Caco-2 (cell line): ENCODE measurements around the gene RRBP1. TPM values are rescaled to one million over a fixed set of nuclear protein-coding genes. Genes with fewer than 3 reads are reported as not detected.

Experiments used
- BruUV-seq: library from RNA; stranded (reverse); fragments of 400-500 nt; replicated peaks from 2 replicates; lab custom pipeline; 2021; lab: Mats Ljungman, UMichigan
- CTCF ChIA-PET: fragments of 300-600 bp; sonication (Branson Sonifier 250); formaldehyde crosslinking; loops from one replicate; lab custom pipeline; 2022; ENCODE audit warnings: antibody characterized with exemption; lab: Charles Lee
- POLR2A ChIA-PET: fragments of 300-600 bp; sonication (Branson Sonifier 250); formaldehyde crosslinking; loops from one replicate; lab custom pipeline; 2022; ENCODE audit warnings: antibody characterized with exemption; lab: Charles Lee
- DNase-seq, 2 experiments: peaks; one replicate each; pipeline versions ENCODE4 v3.0.0 to v3.0.0-alpha.2; 2020 to 2022
- H3K27me3 ChIP-seq: replicated peaks from 2 replicates; pipeline ENCODE4 v1.6.0; 2011; ENCODE audit warnings: low read length; ENCODE audit not compliant: control insufficient read depth, insufficient read depth
- H3K36me3 ChIP-seq: 2 replicates; pipeline ENCODE4 v1.5.1; 2011; ENCODE audit warnings: low read length; ENCODE audit not compliant: control insufficient read depth, insufficient read depth
- H3K4me1 ChIP-seq: fragments of 250-450 bp; sonication (Bioruptor Pico); 2 replicates; pipeline ENCODE4 v1.5.1; 2020; ENCODE audit warnings: mild to moderate bottlenecking
- H3K4me3 ChIP-seq: 2 replicates; pipeline ENCODE4 v1.5.1; 2011; ENCODE audit warnings: low read depth, mild to moderate bottlenecking, control low read depth, low read length
- H3K9me3 ChIP-seq: fragments of 250-450 bp; sonication (Bioruptor Pico); 2 replicates; pipeline ENCODE4 v1.5.1; 2020; ENCODE audit warnings: mild to moderate bottlenecking, moderate library complexity
- H3K27ac Mint-ChIP-seq: one replicate; pipeline ENCODE4 v1.8.0; 2022; ENCODE audit warnings: mixed read lengths; ENCODE audit not compliant: unreplicated experiment
- H3K27me3 Mint-ChIP-seq: one replicate; pipeline ENCODE4 v1.8.0; 2022; ENCODE audit warnings: mixed read lengths; ENCODE audit not compliant: insufficient read depth, unreplicated experiment
- H3K36me3 Mint-ChIP-seq: one replicate; pipeline ENCODE4 v1.8.0; 2022; ENCODE audit warnings: mild to moderate bottlenecking, mixed read lengths; ENCODE audit not compliant: insufficient read depth, unreplicated experiment
- H3K4me1 Mint-ChIP-seq: one replicate; pipeline ENCODE4 v1.8.0; 2022; ENCODE audit warnings: low read depth, mixed read lengths; ENCODE audit not compliant: unreplicated experiment
- H3K4me3 Mint-ChIP-seq: one replicate; pipeline ENCODE4 v1.8.0; 2022; ENCODE audit warnings: mild to moderate bottlenecking, moderate library complexity, mixed read lengths; ENCODE audit not compliant: unreplicated experiment
- H3K9me3 Mint-ChIP-seq: one replicate; pipeline ENCODE4 v1.8.0; 2022; ENCODE audit warnings: mixed read lengths; ENCODE audit not compliant: unreplicated experiment
- intact Hi-C: fragments of 100-400 bp; cut with micrococcal nuclease; formaldehyde crosslinking; loops from one replicate; pipeline ENCODE4 v1.10.0; 2022; ENCODE audit not compliant: unreplicated experiment
- total RNA-seq: library from RNA; stranded (reverse); gene quantifications from 2 replicates; pipeline ENCODE4 v1.2.3, GENCODE V29; 2022
- TF ChIP-seq, protein P1 (sequence below), 2 experiments: fragments of 200-600 bp in 1 of 2; IDR thresholded peaks; 1 replicate in 1 of 2; 2 replicates in 1 of 2; pipeline versions ENCODE4 v1.5.1 to v1.8.0; 2011 to 2022; ENCODE audit warnings: antibody characterized with exemption in 1 of 2, control low read depth in 1 of 2, inconsistent platforms in 1 of 2, low read depth in 1 of 2, low read length in 1 of 2, mild to moderate bottlenecking in 1 of 2, moderate library complexity in 1 of 2; ENCODE audit not compliant: insufficient read depth in 1 of 2, severe bottlenecking in 1 of 2, unreplicated experiment in 1 of 2

Gene RRBP1
- total RNA-seq, 1 experiment from 2014 or later = 758 TPM

DNA sequence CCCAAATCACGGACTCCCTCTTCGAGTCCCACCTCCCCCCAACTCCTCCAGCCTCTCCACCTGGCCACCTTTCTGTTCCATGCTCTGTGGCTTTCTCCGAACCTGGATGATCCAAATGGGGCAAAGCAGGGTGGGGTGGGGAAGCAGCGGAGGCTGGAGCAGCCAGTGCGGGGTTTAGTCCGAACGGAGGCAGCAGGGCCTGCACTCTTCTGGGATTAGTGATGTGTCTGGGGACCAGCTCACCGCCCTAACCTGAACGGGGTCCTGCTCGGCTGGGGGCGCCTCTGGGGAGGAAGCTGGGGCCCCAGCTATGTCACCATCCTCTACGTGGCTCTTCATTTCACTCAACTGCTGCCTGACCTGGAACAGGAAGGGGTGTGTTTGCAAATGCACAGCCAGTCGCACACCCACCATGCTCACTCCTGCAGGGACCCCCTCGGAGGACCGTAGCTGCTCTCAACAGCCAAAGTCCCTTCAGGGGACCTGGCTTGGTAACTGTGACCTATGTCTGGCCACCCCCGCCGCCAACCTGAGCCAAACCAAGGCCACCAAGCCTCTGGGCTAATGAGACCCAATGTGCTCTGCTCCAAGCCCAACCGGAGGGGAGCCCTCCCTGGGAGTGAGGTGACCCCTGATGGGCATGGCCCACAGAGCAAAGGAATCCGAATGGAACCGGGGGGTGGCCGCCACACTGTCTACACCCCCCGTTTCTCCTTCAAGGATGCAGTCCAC, 65.4 kb downstream of the RRBP1 start:
- CTCF ChIA-PET = no interaction called here
- Mint-ChIP-seq H3K4me3 (peak overlapping the region; percentile 22), H3K4me1 (peaks cover 5% of the 10 kb centered on the region), H3K9me3 (no peaks in the 10 kb centered on the region), H3K36me3 (peaks cover 100% of the 10 kb centered on the region), H3K27me3 (no peaks in the 10 kb centered on the region), H3K27ac (peak overlapping the region; percentile 32)
- Histone ChIP-seq H3K27me3 (no peaks in the 10 kb centered on the region), H3K4me3 (no peak overlapping the region), H3K9me3 (no peaks in the 10 kb centered on the region), H3K4me1 (0 out of 2 replicates have a peak, but pooled peaks cover 6% of the 10 kb centered on the region), H3K36me3 (peaks cover 31% of the 10 kb centered on the region)
- TF ChIP-seq, protein P1, sequence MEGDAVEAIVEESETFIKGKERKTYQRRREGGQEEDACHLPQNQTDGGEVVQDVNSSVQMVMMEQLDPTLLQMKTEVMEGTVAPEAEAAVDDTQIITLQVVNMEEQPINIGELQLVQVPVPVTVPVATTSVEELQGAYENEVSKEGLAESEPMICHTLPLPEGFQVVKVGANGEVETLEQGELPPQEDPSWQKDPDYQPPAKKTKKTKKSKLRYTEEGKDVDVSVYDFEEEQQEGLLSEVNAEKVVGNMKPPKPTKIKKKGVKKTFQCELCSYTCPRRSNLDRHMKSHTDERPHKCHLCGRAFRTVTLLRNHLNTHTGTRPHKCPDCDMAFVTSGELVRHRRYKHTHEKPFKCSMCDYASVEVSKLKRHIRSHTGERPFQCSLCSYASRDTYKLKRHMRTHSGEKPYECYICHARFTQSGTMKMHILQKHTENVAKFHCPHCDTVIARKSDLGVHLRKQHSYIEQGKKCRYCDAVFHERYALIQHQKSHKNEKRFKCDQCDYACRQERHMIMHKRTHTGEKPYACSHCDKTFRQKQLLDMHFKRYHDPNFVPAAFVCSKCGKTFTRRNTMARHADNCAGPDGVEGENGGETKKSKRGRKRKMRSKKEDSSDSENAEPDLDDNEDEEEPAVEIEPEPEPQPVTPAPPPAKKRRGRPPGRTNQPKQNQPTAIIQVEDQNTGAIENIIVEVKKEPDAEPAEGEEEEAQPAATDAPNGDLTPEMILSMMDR (IDR thresholded peaks at IDR 0.05; ENCODE audit: insufficient read depth in 1 of 2, low read depth in 1 of 2, low read length in 1 of 2, severe bottlenecking in 1 of 2, unreplicated experiment in 1 of 2) = no peak
- POLR2A ChIA-PET = no interaction called here
- DNase-seq = peak in 1 of 2 experiments; percentile 36
- intact Hi-C loops = loop anchor here (1.0 kb wide), 2 partner anchors 79 to 112 kb away; no protein-coding TSS in a partner anchor
- BruUV-seq = no TSS peak

- ChIA-PET POLR2A (no interaction called here), CTCF (interaction anchor here (0.9 kb wide), 1 partner anchor 79 kb away, joined by 3 read pairs; no protein-coding TSS in a partner anchor)
- intact Hi-C loops = no loop called here
- H3K9me3 Mint-ChIP-seq = no peaks in the 10 kb centered on the region
- peaks cover 29% of the 10 kb centered on the region for H3K36me3 ChIP-seq
- no peak overlapping the region for H3K4me3 ChIP-seq
- H3K27me3 Mint-ChIP-seq = no peaks in the 10 kb centered on the region
- no peaks in the 10 kb centered on the region for H3K9me3 ChIP-seq
- H3K4me1 ChIP-seq = 0 out of 2 replicates have a peak, but pooled peaks cover 6% of the 10 kb centered on the region
- H3K27ac Mint-ChIP-seq = no peak overlapping the region
- no peak overlapping the region for H3K4me3 Mint-ChIP-seq
- TF ChIP-seq, protein P1 (IDR thresholded peaks at IDR 0.05; ENCODE audit: insufficient read depth in 1 of 2, low read depth in 1 of 2, low read length in 1 of 2, severe bottlenecking in 1 of 2, unreplicated experiment in 1 of 2) = no peak
- peaks cover 5% of the 10 kb centered on the region for H3K4me1 Mint-ChIP-seq
- peaks cover 100% of the 10 kb centered on the region for H3K36me3 Mint-ChIP-seq
- H3K27me3 ChIP-seq = no peaks in the 10 kb centered on the region
- no TSS peak for BruUV-seq
- DNase-seq = peak in 1 of 2 experiments; percentile 38
Observed at GRCh38 chr20:17615645-17616479, 66.2 kb downstream of the RRBP1 start.
